Fibroblast of pulmonary artery (primary cell): ENCODE results near the gene PPFIBP1.
A peak's percentile ranks its signal among the peaks of the same experiment; 100 is the strongest.

Experiments used
- DNase-seq: peaks from one replicate; pipeline ENCODE4 v3.0.0-alpha.2; 2010; ENCODE audit warnings: low read depth
- H3K4me3 ChIP-seq: replicated peaks from 2 replicates; pipeline ENCODE4 v1.5.1; 2011; ENCODE audit warnings: low read depth, mild to moderate bottlenecking, control low read depth, low read length, moderate library complexity
- CTCF ChIP-seq: IDR thresholded peaks from 2 replicates; pipeline ENCODE4 v1.5.1; 2011; ENCODE audit warnings: mild to moderate bottlenecking, control low read depth, low read length, inconsistent platforms; ENCODE audit errors: missing control alignments

The PPFIBP1 gene

GRCh38 chr12:27517961-27518665 lies 5.9 kb upstream of the PPFIBP1 start:
- no peak for DNase-seq
- no peak overlapping the region for H3K4me3 ChIP-seq
- no peak for TF ChIP-seq CTCF

GRCh38 chr12:27521066-27521465 lies 2.9 kb upstream of the PPFIBP1 start:
- no peak for TF ChIP-seq CTCF
- no peak overlapping the region for H3K4me3 ChIP-seq
- DNase-seq, result peak; percentile 94

GRCh38 chr12:27521981-27522380 lies 2.0 kb upstream of the PPFIBP1 start:
- DNase-seq, result no peak
- no peak overlapping the region for H3K4me3 ChIP-seq
- TF ChIP-seq CTCF, result no peak

- peak overlapping the region; percentile 77 for H3K4me3 ChIP-seq
- no peak for DNase-seq
- TF ChIP-seq CTCF, result no peak
These were observed 733 bp upstream of the PPFIBP1 start for GRCh38 chr12:27523305-27523641.

GRCh38 chr12:27524494-27524835 lies 459 bp downstream of the PPFIBP1 start:
- H3K4me3 ChIP-seq, result peak overlapping the region; percentile 77
- no peak for TF ChIP-seq CTCF
- no peak for DNase-seq

- peak; percentile 0 for TF ChIP-seq CTCF
- peak overlapping the region; percentile 77 for H3K4me3 ChIP-seq
- DNase-seq, result peak; percentile 93
These were observed 1.1 kb downstream of the PPFIBP1 start for GRCh38 chr12:27524839-27525753.

GRCh38 chr12:27527512-27527911 lies 3.5 kb downstream of the PPFIBP1 start:
- TF ChIP-seq CTCF, result no peak
- H3K4me3 ChIP-seq, result no peak overlapping the region
- DNase-seq, result no peak
